ENCODE data around the gene GP1BA.

GP1BA gene

DNA sequence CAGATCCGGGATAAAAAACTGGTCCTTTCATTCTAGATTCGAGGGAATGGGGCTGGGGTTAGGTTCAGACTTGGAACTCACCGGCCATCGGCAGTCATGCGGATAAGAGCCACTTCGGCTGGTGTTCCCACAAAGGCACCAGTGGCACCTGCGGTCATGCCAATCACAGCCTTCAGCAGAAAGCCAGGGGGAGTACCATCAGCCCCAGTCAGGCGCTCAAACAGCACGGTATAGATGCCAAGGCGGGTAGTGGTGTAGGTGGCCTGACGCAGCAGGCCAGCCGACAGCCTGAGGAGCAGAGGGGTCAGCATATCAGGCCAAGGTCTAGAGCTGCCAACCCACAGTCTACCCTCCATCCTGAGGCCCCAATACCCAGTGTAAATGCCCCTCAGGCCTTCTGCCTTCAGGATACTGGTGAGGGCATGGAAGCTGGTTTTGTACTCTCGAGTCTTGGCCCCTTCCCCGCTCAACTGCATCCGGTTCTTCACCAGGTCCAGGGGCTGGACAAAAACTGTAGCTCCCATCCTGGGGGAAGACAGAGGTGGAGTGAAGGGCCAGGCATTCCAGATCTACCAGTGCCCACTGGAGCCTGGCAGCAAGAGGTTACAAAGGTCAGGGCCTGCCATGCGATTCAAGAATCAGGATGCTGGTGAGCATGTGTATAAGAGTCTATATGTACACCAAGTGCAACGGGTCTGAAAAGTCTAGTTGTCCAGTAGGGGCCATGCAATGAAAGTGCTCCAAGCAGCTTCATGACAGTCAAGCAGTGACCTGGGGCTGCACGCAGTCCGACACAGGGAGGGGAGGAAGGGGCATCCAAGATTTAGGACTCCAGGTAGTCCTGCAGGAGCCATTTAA lies 6.8 kb downstream of the GP1BA start:
- no peak for DNase-seq (ENCODE audit: low read depth)

DNA sequence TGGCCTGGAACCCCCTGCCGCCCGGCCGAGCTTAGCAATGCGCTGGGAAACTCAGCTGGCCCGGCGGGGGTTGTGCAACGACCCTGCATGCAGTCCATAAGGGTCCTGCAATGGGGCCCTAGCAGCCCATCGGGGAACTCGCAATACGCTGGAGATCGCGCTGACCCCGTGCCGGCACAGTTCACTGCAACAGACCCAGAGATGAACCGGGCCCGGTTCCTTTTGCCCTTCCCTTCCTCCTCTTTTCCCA lies 7.4 kb downstream of the GP1BA start:
- no peak for DNase-seq (ENCODE audit: low read depth)

DNA sequence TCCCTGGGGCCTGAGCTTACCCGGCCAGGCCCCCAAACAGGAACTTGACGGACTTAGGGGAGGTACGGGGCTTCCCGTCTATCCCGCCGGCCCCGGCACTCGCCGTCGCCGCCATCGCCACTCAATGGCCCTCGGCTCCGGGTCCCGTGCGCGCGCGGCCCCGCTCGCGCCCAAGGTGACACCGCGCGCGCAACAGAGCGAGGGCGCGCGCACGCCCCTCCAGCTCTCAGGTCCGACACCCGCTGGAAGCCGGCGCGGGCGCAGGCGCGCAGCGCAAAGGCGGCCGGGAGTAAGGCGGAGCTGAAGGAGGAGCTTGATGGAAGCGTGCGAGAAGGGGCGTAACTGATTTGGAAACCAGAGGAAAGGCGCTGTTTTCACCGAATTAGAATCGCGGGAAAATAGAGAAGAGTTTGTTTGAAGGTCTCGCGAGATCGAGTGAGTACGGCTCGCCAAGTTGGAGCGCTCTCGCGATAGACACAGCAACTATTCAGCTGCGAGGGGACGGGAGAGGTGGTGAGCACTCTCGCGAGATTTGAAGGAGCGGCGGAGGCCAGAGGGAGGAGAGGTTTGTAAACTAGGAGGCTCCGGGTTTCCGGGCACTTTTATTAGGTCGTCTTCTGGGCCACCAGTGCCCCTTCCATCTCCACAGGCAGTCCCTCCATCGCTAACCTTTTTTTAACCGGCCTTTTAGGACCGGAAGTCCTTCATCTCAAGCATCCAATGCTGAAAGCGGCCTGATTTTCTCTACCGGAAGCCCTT lies 7.9 kb downstream of the GP1BA start, which contains the start of the genes RNF167 and SLC25A11:
Gene RNF167, plus strand, starts transcription at position 473 of the 759 bp plus-strand sequence. CDS start 642 bp downstream, outside the sequence.
Gene SLC25A11, minus strand, starts transcription at position 251 of the 759 bp plus-strand sequence. Its CDS starts 136 bp downstream, at position 115.
- peak; percentile 100 for DNase-seq (ENCODE audit: low read depth)

DNA sequence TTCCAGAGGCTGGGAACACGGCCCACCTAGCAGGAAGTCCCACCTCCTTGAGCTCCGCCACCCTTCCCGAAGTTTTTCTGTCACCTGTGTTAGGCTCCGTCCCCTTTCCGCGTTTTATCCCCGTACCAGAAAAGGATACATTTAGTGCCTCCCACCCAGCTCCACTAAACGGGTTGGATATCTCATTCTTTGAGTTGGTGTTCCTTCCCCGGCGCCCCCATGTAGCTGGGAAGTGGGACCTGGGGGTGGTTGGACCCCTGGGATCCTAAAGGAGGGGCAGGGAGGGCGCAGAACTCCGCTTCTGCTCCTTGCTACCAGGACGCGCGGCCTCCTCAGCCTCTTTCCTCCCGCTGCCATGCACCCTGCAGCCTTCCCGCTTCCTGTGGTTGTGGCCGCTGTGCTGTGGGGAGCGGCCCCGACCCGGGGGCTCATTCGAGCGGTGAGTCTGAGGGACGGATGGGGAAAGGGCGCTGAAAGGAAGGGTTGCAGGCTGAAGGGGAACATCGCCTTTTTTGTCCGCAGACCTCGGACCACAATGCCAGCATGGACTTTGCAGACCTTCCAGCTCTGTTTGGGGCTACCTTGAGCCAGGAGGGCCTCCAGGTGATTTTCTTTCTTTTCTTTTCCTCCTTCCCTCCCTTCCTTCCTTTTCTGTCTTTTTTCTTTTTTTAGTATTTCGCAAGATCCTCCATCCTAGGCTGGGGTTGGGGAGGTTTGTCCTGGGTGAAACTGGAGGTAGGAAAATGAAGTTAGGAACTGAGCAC lies 8.7 kb downstream of the GP1BA start:
- DNase-seq (ENCODE audit: low read depth): no peak

DNA sequence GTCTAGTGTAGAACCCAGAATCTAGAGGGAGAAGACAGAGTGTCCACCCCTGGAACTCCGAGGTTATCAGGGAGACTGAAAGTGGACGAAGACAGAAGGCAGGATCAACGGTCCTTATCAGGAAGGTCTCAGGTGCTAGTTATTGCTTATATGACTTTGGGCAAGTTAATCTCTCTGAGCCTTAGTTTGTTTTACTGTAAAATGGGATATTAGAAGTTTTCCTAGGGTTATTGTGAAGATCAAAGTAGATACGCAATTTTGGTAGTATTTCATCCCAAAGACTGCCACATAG lies 9.2 kb downstream of the GP1BA start:
- DNase-seq (ENCODE audit: low read depth): no peak

DNA sequence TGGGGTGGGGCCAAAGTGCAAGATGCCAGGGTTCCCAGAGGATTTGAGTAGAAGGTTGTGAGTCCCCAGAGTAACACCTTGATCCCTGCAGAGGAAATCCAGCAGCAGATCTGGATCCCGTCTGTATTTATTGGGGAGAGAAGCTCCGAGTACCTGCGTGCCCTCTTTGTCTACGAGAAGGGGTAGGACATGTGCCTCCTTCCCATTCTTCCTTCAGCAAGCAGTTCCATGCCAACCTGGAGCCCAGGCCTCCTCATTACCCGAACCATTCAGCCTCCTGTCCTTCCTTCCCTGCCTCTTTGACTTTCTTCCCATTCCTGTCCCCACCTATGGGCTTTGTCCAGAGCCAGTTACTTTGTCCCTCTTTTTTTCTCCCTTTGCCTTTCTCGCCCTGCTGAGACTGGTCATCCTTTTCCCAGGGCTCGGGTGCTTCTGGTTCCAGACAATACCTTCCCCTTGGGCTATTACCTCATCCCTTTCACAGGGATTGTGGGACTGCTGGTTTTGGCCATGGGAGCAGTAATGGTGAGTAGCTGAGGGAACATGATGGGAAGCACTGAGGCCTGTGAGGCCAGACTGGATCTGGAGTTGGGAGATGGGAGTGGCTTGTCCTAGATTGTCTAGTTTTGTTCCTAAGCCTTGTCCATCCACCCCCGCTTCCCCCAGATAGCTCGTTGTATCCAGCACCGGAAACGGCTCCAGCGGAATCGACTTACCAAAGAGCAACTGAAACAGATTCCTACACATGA lies 10.9 kb downstream of the GP1BA start:
- no peak for DNase-seq (ENCODE audit: low read depth)

DNA sequence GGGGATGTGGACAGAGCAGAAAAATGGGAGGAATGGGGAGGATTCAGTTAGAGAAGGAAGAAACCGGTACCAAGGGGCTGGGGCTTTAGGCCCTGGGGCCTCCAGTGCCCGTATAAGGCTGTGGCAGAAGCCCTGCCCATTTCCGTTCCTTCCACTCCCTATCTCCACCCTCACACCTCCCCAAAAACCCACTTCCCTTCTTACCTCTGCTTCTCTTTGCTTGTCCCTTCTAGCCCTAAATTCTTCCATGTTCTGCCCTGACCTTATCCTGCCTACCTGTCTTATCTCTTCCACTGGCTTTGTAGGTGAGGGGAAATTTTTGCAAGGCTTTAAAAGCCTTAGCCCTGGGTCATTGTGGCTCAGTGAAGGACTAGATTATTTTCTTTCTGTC lies 12.1 kb downstream of the GP1BA start:
- no peak for DNase-seq (ENCODE audit: low read depth)

DNA sequence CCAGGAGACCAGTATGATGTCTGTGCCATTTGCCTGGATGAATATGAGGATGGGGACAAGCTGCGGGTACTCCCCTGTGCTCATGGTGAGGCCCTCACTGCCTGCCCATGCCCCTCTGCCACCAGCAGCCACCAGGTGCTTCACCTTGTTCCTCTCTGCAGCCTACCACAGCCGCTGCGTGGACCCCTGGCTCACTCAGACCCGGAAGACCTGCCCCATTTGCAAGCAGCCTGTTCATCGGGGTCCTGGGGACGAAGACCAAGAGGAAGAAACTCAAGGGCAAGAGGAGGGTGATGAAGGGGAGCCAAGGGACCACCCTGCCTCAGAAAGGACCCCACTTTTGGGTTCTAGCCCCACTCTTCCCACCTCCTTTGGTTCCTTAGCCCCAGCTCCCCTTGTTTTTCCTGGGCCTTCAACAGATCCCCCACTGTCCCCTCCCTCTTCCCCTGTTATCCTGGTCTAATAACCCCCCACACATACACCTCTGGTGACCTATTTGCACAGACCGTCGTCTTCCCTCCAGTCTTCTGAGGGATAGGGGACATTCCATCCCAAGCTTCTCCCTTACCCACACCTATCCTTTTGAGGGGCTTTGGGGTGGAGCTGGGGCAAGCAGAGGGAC lies 12.6 kb downstream of the GP1BA start:
- no peak for DNase-seq (ENCODE audit: low read depth)

DNA sequence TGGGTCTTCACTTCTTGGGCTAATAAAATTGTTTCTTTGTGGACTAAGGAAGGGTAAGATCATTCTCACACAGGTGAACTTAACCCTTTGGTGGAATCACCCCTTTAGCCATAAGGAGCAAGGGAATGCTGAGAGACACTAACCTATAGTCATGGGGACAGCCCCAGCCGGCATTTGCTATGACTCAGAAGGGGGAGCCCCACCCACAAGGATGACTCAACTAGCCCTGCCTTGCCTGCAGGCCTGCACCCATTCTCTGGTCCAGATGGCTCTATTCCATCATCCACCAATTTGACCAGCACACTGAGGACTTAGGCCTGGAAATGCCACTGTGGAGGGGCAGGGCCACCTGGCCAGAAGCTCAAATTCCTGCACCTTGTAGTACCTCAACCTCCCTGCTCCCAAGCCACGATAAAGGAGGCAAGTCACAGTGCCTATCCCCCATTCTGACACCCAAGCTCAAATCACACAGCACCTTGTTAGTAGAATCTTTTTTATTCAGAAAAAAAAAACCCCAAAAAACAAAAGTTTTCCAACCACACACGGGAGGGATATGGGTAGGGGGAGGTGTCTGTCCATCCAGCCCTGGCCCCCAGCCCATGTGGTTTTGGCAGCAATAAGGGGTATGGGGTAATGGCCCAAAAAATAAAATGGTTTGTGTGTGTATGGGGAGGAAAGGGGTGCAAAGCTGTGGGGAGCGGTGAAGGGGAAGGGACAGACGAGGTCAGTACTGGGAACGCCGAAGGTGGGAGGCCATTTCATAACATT lies 13.3 kb downstream of the GP1BA start:
- DNase-seq (ENCODE audit: low read depth): peak; percentile 86

DNA sequence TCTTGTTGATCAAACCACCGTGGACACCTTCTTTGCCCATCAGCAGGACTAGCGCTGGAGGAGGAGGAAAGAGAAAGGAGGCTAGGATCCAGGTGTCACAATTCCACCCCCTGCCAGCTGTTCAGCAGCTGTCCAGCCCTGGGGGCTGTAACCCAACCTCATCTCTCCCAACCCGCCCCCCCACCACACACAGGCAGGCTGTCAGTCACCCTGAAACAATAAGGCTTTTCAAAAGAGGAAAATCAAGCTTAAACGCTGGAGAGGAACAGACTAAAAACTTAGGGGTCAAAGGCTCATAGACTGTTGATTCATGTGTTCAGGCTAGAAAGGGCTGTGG lies 13.8 kb downstream of the GP1BA start:
- DNase-seq (ENCODE audit: low read depth): no peak

DNA sequence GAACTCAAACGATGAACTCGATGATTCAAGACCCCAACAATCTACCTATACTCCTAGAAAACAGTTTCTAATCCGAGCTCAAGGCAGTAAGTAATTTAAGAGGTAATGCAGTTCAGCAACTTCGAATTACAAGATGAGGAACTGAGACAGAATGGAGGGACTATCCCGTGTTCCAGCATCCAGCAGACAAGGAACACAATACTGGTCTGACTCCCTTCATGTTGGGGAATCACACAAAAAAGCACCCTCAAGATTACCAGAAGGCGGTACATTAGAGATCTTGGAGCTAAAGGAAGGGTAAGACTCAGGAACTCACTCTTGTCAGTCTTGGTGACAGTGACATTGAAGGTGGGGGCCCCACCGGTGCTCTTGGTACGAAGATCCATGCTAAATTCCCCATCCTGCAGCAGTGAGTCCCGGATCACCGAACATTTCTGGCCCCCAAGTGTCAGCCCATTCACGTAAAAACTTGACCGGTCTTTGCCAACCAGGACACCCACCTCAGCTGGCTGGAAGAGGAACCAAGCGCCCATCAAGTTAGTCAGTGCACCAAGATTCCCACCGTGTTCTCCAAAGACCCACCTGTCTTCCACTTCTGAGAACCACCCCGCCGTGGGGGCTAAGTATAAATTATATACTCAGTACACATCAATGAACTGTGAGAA lies 14.4 kb downstream of the GP1BA start:
- DNase-seq (ENCODE audit: low read depth): no peak

DNA sequence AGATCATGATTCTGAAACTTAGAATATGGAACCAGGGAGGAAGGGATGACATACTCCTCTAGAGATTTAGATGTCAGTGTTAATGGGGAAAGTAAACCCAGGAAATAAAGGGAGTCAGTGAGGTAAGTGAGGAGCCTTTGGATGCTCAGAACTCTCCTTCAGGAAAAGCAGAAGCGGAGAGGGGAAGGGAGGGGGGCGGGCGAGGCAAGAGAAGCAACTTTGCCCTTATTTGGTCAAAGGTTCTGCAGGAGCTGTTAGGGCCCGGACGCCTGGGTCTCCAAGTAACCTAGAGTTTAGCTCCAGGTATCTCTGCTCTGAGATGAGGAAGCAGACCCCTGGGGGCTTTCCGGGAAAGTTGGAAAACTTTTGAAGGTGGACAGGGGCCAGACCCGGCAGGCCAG lies 14.9 kb downstream of the GP1BA start:
- no peak for DNase-seq (ENCODE audit: low read depth)

DNA sequence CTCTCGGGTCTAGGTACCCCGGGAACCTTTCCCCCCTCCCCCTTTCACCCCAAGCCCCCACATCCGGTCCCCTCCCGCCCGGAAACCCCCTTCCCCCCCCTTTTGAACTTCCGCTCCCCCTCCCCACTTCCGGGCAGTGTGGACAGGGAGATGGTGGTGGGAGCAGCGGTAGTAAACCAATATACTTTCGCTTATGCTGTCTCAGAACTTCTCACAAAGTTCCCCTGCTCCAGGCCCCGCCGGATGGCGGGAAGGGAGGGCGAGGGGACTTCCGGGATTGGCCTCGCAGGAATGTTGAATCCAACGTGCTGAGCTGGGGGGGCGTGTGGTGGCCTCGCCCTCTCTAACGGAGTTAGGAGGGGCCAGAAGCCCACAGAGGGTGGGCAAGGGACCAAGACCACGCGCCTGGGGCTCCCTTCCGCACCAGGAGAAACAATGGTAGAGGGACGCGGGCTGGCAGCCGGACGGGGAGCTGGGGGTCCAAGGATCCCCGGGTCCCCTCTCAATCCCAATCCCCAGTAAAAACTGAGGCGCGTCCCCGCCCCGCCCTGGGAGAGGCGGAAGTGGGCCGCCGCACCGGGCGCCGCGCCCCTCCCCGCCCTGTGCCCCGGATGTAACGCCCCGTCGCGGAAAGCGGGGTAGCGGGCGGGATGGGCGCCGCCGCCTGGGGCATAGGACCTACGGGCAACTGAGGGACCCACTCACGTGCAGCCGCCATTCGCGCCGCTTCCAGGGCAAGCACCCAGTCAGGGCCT lies 15.5 kb downstream of the GP1BA start:
- DNase-seq (ENCODE audit: low read depth): no peak

DNA sequence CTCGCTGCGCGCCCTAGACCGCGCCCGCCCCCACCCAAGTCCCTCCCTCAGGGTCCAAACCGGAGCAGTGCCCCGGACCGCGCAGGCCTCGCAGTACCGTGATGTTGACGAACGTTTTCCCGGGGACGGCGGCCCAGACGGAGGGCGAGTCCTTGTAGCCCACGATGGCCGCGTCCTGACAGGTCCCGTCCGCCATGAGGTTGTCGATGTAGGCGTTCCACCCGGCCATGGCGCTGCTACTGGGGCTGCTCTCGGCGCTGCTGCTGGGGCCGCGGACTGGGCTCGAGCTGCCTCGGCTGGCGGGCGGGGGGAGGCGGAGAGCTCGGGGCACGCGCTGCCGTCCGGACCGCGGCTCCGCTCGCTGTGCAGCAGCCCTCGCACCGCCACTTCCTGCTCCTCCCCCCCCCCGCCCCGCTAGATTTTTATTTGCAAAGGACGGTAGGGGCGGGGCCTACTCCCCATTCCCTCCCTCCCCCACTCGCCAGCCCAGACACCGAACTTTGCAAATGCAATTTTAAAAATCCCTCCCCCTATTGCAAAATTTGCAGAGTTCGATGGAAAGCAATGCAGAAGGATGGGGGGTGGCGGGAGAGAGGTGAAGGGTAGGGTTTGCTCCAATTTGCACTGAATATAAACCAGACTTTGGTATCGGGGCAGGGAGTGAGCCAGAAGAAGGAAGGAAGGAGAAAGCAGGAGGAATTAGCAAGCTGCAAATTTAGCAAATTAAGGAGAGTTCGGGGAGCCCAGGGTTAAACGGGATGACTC lies 16.3 kb downstream of the GP1BA start, which contains the start of gene PFN1:
Gene PFN1, minus strand, starts transcription at position 365 of the 765 bp plus-strand sequence. Its CDS starts 136 bp downstream, at position 229.
- DNase-seq (ENCODE audit: low read depth): peak; percentile 88

DNA sequence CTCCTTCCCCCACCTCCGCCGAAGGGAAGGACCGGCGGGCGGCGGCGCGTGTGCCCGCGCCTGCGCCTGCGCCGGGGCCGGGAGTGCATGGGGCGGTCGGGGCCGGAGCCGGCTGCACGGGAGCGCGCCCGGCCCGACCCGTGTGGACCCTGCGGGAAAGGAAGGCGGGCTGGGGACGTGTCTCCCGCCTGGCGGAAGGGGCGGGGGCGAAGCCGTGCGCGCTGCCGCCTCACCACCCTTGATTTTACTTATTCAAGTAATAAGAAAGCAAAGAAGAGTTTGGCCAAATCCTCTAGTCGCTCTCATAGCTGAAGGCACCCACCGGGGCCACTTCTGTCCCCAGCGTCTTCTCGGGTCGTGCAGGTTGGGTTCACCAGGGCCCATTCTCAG lies 16.8 kb downstream of the GP1BA start:
- DNase-seq (ENCODE audit: low read depth): peak; percentile 84

DNA sequence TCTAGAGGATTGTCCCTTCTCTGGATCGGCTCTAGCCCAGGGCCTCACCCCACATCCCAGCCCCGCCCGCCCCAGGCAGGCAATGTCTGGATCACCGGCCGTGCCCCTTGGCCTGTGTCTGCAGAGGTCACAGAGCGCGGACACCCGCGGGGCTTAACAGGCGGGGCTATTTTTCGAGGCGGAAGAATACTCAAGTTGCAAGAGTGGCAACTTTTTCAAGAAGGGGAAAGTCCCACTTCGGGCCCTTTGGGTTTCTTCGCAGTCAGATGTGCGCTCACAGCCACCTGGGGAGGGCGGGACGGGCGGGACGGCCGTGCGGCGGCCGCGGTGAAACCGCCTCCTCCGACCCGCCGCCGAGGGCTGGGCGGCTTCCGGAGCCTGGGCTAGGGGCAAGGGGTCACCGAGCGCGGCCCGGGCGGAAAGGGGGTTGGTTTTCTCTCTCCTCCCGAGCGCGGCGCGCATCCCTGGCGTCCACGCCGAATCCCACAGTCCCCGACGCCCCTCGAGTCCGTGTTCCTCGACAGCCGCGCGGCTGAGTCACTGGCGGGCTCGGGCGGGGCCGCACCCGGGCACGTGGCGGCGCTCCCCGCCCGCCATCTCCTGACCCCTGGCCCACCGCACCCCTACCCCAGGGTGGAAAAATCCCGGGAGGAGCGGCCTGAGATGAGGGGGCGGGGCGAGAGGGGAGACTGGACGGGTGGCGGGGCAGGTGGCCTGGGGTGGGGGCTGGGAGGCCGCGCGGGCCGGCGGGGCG lies 17.4 kb downstream of the GP1BA start:
- no peak for DNase-seq (ENCODE audit: low read depth)

DNA sequence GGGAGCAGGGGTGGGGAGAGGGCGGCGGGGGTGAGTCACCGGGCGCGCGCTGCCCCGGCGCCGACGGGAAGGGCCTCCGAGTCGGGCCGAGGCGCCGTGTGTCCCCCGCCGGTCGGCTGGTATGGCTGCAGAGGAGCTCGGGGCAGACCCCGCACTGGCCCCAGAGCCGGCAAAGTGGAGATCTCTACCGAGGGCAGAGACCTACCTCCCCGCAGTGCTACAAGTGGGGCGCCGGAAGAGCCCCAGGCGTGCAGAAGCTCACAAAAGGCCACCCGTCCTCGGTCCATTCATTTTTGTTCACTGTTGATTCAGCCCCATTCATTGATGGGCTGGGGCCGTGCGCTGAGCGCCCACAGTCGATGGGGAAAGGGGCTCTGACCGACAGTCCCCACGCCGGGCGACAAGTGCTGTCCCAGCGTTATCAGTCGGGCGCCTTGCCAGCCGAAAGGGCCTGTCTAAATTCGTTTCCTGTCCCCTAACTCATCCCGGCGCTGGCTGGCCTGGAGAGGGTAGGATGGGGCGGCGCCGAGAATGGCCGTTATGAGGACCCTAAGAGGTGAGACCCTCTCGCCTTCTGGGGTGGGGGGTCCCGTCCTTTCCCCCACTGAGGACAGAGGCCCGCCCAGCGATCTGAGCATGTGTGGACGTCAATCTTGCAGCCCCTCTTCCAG lies 18.1 kb downstream of the GP1BA start:
- DNase-seq (ENCODE audit: low read depth): no peak

Measured in GM04504 (cell line).